Right atrium auricular region (tissue), 2 donors: Measurements from ENCODE around the gene MTPN. TPM values are rescaled to one million over a fixed set of nuclear protein-coding genes. Genes with fewer than 3 reads are reported as not detected.

Experiments
- DNase-seq: peaks from one replicate; pipeline ENCODE4 v3.0.0-alpha.2; 2019; ENCODE audit warnings: low spot score
- H3K27ac ChIP-seq, 2 donors: fragments of 200-600 bp; sonication (generic); 1 replicate in 1 of 2; 2 replicates in 1 of 2; pipeline ENCODE4 v1.5.1; 2016 to 2019
- H3K27me3 ChIP-seq, 2 donors: fragments of 200-600 bp; sonication (generic); one replicate each; pipeline versions ENCODE4 v1.5.1 to v1.6.0; 2017 to 2019
- H3K36me3 ChIP-seq: fragments of 200-600 bp; sonication (generic); one replicate; pipeline ENCODE4 v1.5.1; 2016
- H3K4me1 ChIP-seq, 2 donors: fragments of 200-600 bp; sonication (generic); one replicate each; pipeline versions ENCODE4 v1.5.1 to v1.6.0; 2017 to 2019
- H3K4me3 ChIP-seq, 2 donors: fragments of 200-600 bp; sonication (generic); 1 replicate in 1 of 2; 2 replicates in 1 of 2; pipeline ENCODE4 v1.5.1; 2017 to 2019; ENCODE audit warnings: mild to moderate bottlenecking in 1 of 2, moderate library complexity in 1 of 2
- H3K9me3 ChIP-seq, 2 donors: fragments of 200-600 bp; sonication (generic); one replicate each; pipeline ENCODE4 v1.5.1; 2019
- total RNA-seq, 2 donors: library from RNA; depleted of rRNA; stranded (reverse); fragments of >200 nt; gene quantifications; one replicate each; pipeline ENCODE4 v1.1.0, GENCODE V29; 2016
- TF ChIP-seq, protein P1 (sequence below), 2 donors: fragments of 200-600 bp; sonication (generic); IDR thresholded peaks; one replicate each; pipeline ENCODE4 v1.5.1; 2019; ENCODE audit warnings: antibody characterized with exemption in 2 of 2

Gene MTPN
- total RNA-seq, 2 donors from 2014 or later, result 91.9 to 103 TPM

DNA sequence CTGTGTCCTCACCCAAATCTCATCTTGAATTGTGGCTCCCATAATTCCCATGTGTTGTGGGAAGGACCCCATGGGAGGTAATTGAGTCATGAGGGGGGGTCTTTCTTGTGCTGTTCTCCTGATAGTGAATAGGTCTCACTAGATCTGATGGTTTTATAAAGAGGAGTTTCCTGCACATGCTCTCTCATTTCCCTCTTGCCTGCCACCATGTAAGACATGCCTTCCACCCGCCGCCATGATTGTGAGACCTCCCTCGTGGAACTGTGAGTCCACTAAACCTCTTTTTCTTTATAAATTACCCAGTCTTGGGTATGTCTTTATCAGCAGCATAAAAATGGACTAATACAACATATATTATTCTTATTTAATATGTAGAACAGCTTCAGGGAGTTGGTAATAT lies 29.0 kb upstream of the MTPN start:
- DNase-seq, result no peak
- Histone ChIP-seq H3K27me3 (no peaks in the 10 kb centered on the region), H3K4me3 (no peak overlapping the region), H3K36me3 (no peaks in the 10 kb centered on the region), H3K27ac (no peak overlapping the region), H3K4me1 (peaks cover 0 to 5% of the 10 kb centered on the region in 2 donors), H3K9me3 (no peaks in the 10 kb centered on the region)
- TF ChIP-seq, protein P1, sequence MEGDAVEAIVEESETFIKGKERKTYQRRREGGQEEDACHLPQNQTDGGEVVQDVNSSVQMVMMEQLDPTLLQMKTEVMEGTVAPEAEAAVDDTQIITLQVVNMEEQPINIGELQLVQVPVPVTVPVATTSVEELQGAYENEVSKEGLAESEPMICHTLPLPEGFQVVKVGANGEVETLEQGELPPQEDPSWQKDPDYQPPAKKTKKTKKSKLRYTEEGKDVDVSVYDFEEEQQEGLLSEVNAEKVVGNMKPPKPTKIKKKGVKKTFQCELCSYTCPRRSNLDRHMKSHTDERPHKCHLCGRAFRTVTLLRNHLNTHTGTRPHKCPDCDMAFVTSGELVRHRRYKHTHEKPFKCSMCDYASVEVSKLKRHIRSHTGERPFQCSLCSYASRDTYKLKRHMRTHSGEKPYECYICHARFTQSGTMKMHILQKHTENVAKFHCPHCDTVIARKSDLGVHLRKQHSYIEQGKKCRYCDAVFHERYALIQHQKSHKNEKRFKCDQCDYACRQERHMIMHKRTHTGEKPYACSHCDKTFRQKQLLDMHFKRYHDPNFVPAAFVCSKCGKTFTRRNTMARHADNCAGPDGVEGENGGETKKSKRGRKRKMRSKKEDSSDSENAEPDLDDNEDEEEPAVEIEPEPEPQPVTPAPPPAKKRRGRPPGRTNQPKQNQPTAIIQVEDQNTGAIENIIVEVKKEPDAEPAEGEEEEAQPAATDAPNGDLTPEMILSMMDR (IDR thresholded peaks at IDR 0.05), result no peak

DNA sequence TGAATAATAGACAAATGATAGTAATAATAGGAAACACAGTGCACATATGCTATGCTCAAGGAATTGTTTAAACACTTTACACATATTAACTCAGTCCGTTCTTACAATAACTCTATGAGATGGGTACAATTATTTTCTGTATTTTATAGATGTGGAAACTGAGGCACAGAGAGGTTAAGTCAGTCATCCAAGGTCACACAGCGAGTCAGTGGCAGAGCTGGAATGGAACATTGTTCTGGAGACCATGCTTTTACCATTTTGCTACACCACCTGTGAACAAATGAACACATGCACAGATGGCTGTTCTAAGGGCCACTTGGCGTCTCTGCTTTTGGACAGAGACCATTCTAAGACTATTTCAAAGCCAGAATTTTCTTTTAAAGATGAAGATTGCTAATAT lies 26.9 kb upstream of the MTPN start:
- Histone ChIP-seq H3K36me3 (no peaks in the 10 kb centered on the region), H3K4me3 (no peak overlapping the region), H3K27ac (no peak overlapping the region), H3K9me3 (peaks cover 0 to 5% of the 10 kb centered on the region in 2 donors), H3K27me3 (no peaks in the 10 kb centered on the region), H3K4me1 (peaks cover 0 to 2% of the 10 kb centered on the region in 2 donors)
- no peak for DNase-seq
- TF ChIP-seq, protein P1 (IDR thresholded peaks at IDR 0.05), result no peak

DNA sequence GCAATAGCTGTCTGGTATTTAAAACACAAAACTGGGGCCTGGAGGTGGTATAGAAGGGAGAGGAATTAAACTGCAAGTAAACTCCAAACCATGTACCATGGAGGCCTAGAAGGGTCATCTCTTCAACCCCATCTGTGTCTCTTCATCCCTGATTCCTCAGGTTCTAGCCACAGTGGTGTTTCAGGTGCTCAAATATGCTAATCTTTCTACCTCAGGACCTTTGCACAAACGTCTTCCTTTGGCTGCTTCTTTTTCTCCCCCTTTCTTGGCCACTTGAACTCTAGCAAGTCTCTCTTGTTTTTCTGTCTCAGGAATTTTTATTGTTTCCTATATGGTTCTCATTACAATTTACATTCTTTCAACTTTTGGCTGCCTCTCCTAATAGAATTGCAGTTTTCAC lies 25.6 kb upstream of the MTPN start:
- no peaks in the 10 kb centered on the region for H3K4me1 ChIP-seq
- H3K4me3 ChIP-seq, result no peak overlapping the region
- peaks cover 0 to 5% of the 10 kb centered on the region in 2 donors for H3K9me3 ChIP-seq
- no peaks in the 10 kb centered on the region for H3K27me3 ChIP-seq
- no peak for DNase-seq
- TF ChIP-seq, protein P1 (IDR thresholded peaks at IDR 0.05), result no peak
- no peaks in the 10 kb centered on the region for H3K36me3 ChIP-seq
- H3K27ac ChIP-seq, result no peak overlapping the region

DNA sequence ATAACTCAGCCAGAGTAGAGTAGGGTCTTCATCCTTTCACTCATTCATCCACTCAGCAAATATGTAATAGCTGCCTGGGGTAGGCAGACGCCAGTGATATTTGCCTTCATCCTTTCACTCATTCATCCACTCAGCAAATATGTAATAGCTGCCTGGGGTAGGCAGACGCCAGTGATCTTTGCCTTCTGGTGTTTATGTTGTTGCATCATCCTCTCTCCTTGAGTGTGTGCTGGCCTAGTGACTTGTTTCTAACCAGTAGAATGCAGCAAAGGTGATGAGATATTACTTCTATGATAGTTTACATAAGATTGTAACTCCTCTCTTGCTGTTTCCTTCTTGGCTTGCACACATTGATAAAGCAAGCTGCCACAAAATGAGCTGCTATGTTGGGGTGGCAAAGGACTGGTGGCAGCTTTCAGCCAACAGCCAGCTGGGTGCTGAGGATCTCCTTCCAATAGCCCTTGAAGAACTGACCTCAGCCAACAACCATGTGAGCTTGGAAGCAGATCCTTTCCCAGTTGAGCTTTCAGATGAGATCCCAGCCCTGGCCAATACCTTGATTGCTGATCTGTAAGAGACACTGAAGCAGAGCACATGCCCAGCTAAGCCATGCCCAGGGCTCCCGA lies 23.2 kb upstream of the MTPN start:
- H3K4me3 ChIP-seq, result no peak overlapping the region
- no peak for DNase-seq
- H3K27ac ChIP-seq, result no peak overlapping the region
- TF ChIP-seq, protein P1 (IDR thresholded peaks at IDR 0.05), result no peak
- H3K36me3 ChIP-seq, result no peaks in the 10 kb centered on the region
- no peaks in the 10 kb centered on the region for H3K27me3 ChIP-seq
- H3K4me1 ChIP-seq, result no peaks in the 10 kb centered on the region
- peaks cover 0 to 5% of the 10 kb centered on the region in 2 donors for H3K9me3 ChIP-seq

DNA sequence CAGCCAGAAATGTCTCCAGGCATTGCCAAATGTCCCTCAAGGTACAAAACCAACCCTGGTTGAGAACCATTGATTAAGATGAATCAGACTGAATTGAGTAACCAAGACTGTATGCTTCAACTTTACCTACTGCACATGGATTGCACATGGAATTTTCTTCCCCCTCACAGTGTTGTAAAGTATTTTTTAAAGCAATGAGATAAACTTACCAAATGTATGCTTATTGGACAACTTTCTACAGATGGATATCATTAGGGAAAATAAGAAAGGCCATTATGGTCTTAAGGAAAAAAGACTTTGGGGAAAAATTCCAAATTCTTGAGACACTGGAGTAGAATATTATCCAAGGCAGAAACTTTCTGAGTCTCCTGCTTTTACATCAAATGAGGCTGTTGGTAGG lies 20.9 kb upstream of the MTPN start:
- TF ChIP-seq, protein P1 (IDR thresholded peaks at IDR 0.05), result no peak
- Histone ChIP-seq H3K27ac (no peak overlapping the region), H3K27me3 (no peaks in the 10 kb centered on the region), H3K4me3 (no peak overlapping the region), H3K36me3 (no peaks in the 10 kb centered on the region), H3K4me1 (no peaks in the 10 kb centered on the region), H3K9me3 (peaks cover 0 to 5% of the 10 kb centered on the region in 2 donors)
- DNase-seq, result no peak

DNA sequence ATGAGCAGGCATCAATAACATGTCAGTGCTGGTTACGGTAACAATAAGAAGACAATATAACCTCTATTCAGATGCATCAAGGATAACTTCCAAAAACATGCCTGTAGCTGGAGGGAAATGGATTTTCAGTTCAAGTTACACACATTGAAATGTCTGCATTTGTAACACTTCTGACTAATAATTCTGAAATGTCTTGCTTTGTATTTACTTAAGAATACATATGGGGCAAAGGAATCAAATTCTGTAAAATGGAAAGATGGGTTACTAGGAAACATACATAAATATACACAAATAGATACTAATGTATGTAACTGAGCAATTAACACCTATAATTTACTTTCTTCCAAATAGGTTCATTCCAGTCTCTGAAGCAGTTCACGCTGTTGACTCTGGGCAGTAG lies 18.6 kb upstream of the MTPN start:
- TF ChIP-seq, protein P1 (IDR thresholded peaks at IDR 0.05), result no peak

More for the DNA sequence above, 18.6 kb upstream of the MTPN start:
- Histone ChIP-seq H3K36me3 (no peaks in the 10 kb centered on the region), H3K27ac (no peak overlapping the region), H3K9me3 (peaks cover 0 to 4% of the 10 kb centered on the region in 2 donors), H3K4me3 (no peak overlapping the region), H3K4me1 (no peaks in the 10 kb centered on the region), H3K27me3 (no peaks in the 10 kb centered on the region)
- no peak for DNase-seq
